GM18870 (cell line): ENCODE measurements around the gene KCNQ1.

Experiments used
- ATAC-seq: cut with Tn5 transposase; IDR thresholded peaks from one replicate; pipeline ENCODE4 v1.9.1; 2021; ENCODE audit warnings: moderate library complexity; ENCODE audit not compliant: unreplicated experiment

Gene KCNQ1

DNA sequence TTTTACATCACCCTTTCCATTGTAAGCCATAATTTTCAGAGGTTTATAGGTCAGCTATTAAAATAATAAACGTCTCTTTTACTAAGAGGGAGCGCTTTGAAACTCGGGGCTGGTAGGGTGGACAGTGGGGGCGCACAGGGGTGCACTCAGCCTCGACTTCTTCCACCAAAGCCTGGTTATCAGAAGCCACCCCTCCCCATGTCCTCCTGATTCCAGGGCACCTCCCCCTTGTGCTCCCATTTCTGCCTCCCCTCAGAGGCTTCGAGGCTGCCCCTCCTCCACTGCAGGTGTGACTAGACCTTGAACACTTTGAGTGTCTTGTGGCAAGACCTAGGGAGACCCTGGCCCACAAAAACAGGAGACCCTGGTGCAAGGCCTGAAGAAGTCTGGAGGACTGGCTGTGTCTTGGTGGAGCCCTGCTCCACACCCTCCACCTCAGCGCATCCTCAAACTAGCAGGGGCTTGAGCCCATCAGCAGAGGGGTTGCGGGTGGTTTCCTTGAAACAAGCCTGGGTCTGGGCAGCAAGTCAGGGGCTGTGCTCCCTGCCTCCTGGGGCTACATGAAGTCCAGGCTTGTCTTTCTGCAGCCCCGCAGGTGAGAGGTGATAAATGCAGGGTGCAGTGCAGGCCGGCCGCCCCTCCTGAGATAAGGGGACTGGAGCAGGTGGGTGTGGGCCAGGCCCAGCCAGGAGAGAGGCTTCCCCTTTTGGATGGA lies 437.7 kb downstream of the KCNQ1 start:
- no peak for ATAC-seq

DNA sequence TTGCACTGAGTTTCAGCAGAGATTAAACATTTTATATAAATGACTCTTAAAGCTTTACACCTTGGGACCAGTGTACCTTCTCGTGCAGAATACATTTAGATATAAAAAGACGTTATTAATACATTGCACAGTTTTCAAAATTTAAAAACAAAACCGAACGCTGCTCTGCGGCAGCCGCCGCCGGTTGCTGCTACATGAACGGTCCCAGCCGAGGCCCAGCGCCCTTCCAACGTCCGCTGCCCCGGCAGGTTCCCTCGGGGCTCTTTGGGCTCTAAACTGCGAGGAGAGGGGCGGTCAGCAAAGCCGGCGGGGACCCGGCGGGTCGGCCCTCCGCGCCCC lies 438.8 kb downstream of the KCNQ1 start:
- ATAC-seq: no peak

DNA sequence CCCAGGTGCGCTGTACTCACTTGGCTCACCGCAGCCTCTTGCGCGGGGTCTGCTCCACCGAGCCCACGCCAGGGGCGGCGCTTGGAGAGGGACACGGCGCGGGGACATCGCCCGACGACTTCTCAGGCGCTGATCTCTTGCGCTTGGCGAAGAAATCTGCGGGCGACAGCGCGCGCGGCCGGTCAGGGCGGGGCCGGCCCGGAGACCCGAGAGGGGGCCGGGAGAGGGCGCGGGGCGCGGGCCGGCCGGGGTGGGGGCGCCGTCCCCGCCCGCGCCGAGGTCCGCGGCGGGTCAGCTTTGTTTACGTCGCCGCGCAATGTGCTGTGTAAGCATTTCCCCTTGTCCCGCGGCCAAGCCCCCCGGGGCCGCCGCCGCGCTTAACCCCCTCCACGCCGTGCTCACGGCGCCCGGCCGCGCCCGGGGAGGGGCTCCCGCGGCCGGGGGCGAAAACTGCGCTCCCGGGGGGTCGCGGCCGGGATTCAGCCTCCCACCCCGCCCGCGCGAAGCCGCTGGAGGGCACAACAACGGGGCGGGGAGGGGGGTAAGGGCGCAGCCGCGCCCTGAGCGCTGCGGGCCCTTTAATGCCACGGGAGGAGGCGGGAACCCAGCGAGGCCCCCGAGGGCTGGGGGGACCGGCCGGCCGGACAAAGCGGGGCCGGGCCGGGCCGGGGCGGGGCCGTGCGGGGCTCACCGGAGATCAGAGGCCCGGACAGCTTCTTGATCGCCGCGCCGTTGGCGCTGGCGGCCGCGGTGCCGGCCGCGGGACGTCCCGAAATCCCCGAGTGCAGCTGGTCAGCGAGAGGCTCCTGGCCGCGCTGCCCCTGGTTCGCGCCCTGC lies 439.4 kb downstream of the KCNQ1 start:
- no peak for ATAC-seq

DNA sequence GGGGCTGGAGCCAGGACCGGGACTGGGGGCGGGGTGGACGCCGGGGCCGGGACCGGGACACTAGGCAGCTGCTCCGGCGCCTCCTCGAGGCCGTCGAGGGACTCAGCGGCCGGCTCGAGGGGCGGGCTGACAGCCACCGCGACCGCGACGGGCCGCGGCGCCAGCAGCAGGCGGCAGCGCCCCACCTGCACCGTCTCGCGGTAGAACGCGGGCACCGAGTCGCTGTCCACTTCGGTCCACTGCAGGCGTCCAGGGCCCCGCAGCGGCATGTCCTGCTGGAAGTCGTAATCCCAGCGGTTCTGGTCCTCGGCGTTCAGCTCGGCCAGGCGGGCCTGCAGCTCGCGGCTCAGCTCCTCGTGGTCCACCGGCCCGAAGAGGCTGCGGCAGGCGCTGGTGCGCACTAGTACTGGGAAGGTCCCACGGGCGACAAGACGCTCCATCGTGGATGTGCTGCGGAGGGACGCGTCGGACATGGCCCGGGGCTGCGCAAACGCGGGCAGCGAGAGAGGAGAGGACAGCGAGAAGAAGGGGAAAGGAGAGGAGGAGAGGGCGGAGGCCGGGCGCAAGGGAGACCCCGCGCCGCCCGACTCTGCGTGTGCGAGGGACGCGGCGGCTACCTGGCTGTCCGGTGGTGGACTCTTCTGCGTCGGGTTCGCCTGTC lies 440.3 kb downstream of the KCNQ1 start:
- no peak for ATAC-seq

DNA sequence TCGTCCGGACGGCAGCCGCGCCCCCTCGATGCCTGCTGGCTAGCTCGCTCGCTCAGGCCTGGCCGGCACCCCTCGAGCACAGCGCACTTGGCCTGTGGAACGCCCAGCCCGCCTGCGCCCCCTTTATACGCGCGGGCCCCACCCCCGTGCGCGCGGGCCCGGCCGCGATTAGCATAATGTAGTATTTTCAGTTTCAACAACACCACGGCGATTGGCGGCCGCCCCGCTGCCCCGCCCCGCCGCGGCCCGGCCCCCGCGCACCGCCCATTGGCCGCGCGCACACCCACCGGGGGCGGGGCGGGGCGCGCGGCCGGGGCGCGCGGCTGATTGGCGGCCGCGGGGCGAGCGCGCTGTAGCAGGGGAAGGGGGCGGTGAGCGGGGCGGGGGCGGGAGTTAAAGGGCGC lies 440.9 kb downstream of the KCNQ1 start, which contains the start of gene CDKN1C:
TSS of gene CDKN1C (minus strand) at position 98 of the 404 bp plus-strand sequence. CDS start 319 bp downstream, outside the sequence.
- ATAC-seq: peak; percentile 57

DNA sequence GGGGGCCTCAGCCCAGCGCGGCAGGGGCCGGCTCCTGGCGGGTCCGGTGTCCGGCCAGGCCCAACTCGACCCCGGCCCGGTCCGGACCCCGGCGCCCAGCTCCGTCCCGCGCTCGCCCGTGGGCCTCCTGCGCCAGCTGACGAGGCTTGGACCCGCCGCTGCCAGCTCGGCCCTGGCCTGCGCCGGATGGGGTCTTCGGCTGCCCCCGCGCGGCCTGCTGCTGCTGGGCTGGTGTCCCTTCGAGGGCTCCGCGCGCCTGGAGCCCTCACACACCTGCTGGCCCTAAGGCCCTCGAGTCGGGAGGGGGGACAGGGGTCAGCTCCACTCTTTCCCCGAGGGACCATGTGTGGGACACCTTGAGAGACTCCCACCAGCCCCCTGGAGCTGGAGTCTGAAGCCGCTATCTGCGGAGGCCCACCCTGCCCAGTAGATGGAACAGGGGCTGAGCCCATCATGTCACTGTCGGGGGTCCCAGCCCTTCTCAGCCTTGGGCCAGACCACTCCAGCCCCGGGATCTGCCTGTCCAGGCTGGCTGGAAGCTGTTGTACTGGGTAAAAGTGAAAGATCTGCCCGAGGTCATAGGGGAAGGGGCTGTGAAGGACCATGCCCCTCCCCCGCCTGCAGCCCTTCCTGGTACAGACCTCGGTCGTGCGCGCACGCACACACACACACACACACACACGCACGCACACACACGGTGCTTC lies 441.5 kb downstream of the KCNQ1 start:
- no peak for ATAC-seq

DNA sequence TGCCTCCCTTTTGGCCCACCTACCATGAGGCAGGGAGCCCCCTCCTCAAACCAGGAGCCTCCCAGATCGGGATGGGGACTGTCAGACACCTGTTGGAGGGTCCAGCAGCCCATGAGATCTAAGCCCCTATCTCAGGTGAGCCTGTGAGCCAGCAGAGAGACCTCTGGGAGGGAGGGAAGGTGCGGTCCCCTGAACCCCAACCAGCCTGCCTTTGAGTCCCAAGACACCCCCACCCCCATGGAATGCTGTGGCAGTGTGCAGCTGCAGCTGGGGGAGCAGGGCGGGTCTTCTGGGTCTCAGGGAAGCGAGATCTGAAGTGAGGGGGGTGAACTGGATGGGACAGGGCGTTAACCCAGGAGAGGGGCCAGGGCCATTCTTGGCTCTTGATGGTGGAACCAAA lies 442.1 kb downstream of the KCNQ1 start:
- ATAC-seq: no peak

DNA sequence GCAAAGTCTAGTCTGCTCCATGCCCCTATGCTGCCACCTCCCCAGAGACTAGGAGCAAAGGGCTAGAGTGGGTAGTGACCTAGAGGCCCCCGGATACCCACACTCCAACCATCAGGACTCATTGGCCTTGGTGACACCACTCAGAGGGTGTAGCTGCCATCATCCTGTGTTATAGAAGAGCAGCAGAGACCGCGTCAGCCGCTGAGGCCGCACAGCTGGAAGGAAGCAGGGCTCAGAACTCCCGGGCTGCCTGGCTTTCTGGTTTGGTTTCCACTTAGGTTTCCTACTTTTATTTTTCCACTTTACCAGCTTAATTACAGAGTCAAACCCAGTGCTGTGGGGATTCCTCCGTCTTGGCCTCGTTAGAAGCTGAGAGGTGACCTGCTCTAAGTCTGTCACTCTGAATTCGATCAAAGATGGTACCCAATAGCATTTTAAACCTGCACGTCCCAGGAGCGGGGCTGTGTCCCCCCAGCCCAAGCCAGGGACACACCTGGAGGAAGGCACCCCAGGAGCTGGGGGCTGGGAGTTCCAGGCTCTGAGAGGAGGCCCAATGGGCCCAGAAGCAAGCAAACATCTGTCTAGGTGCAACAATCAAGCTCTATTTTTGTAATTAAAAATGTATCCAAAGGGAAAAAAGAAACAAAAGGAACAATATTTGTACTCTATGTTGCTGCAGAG lies 442.8 kb downstream of the KCNQ1 start:
- ATAC-seq: no peak

DNA sequence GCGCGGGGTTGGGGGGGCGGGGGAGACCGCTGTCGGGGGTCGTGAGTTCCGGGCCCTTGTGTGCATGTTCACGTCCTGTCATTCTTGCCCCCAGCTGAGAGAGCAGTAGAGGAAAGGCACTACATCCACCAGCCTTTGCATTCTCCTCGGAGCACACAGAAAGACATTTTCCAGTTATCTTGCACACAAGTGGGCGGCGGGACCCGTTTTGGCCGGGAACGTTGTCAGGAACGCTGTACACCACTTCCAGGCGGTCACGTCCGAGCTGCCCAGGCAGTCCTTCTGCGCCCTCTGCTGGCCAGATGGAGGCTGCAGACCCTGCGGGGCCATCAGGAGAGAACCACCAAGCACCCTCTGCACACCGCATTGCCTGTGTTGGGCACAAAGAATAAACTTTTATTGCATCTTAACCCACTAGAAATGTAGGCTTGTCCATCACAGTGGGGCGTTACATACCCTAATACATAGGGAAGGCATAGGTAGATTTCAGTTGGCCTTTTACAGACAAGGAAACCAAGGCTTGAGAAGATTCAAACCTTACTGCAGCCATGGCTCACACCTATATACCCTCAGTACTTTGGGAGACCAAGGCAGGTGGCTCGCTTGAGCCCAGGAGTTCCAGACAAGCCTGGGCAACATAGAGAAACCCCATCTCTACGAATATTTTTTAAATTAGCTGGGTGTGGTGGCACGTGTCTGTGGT lies 443.6 kb downstream of the KCNQ1 start:
- ATAC-seq: no peak

DNA sequence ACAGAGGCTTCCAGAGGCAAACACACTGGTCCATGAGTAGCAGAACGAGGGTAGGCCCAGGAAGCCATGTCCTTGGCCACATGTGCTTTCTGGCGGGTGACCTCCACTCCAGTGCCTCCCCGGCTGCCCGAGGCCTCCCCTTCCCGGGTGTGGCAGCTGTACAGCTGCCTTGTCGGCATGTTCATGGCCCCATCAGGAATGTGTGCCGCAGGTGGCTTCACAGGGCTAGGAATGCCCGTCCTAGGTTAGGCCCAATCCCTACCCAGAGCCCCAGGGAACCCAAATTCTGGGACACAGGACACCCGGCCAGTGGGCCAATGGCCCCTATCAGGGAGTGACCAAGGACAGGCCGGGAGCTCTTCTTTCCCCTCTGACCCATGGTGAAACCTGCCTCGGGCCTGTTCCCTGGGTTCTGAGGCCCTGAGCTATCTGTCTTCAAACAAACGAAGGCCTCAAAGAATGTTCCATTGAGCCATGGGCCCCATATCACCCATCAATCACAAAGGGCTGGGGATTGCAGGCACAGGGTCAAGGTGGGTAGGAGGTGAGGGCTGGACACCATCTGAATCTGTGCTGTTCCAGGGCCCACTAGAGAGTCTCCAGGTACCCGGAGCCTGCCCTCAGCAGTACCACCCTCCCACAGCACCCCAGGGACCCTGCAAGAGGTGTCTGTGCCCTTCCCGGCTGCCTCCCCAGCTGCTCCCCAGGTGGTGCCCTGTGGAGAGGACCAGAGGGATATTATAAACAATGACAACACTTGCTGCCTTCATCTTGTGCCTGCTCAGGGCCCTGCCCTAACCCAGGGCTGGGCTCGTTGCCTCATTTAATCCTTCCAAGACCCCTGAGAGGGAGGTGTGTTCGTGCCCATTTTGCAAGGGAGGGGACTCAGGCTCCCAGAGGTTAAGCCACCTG lies 444.8 kb downstream of the KCNQ1 start:
- no peak for ATAC-seq

DNA sequence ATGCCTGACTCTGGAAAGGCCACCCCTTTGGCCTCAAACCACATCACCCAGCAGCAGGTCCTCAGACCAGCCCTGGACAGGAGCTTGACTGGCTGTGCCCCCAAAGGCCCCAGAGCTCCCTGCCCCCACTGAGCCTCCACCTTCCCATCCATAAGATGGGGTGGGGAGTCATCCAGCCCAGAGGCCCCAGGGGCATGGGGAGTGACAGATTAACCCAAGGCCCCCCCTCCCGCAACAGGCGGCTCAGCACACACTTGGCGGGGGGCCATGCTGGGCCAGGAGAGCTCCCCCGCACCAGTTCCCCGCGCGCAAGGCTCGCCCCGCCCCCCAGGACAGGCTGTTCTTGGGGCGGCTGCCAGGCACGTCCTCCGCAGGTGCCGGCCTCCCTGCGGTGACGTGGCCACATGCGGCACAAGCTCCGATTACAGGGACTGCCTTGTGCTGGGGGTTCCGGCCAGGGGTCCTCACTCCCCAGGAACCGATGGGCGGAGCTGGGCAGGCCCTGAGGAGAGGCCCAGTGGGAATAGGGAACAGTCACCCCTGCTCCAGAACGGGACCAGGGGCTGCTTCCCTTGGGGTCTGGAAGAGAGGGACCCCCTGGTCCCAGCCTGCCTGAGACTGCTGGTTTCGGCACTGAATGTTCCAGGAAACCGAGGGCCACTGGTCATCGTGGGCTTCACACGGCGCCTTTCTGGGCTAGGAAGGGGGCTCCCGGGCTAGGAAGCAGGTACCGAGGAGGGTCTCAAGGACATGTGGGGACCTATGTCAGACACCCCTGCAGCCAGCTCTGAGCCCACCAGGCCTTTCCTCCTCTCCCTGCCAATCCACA lies 445.9 kb downstream of the KCNQ1 start:
- ATAC-seq: no peak

DNA sequence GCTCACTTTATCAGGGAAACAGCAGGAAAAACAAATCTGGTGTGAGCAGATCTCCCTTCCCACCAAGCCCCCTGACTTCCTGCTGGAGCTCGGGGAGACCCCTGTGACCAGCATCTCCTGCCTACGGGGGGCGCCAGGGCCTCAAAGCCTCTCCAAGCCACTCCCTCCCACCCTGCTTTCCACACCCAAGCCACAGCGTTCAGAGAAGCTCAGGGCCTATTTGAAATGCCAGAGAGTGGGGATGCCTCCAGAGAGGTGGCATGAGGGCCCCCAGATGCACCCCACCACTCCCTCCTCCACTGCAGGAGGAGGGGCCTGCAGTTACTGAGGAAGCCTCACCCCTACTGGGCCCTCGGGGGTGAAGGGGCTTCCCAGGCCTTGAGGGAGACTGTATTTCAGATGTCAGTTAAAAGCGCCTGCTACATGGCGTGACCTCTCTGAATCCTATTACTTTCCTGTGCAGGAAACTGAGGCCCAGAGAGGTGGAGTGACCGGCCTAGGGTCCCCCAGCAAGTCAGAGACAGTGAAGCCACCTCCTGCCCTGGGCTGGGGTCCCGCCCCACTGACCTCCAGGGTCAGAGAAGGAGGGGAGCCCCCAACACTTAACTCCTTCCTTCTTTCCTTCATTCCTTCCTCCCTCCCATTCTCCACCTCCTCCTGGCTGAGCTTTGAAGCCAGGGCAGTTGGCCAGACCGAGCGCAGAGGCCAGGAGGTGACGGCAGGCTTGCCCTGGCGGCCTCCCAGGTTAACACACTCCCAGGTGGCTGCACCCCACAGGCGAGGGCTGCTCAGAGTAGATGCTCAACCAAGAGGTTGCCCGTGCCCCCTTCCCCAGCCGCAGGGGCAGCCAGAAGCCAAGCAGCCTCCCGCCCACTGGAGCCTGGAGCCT lies 446.8 kb downstream of the KCNQ1 start:
- ATAC-seq: no peak

DNA sequence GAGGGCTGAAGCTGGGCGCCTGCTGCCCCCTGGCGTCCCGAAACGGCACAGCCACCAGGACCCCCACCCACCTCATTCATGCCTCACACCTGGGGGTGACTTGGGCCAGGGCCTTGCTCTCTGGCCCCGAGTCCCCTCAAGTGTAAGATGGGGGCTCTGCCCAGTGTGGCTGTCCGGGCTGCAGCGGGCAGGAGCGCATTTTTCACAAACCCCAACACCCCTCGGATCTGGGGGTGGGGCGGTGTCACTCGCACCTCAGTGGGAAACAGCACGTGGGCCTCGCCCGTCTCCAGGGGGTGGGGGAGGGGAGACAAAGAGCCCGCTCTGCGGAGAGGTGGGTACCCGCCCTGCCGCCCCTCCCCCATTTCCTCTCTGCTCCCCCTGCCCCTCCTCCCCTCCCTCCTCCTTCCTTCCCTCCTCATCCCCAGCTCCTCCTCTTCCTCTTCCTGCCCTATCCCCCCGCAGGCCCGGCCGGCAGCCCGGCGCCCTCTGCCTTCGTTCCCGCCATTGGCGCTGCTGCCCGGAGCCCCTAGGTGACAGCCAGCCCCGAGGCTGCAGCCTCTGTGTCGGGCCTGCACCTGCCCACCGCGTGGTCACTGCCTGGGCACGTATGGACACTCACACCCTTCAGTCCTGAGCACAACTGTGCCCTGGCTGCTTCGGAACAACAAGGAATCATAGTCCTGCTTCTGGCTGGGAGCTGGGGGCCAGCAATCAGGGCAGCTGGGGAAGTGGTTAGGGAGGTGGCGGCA lies 447.6 kb downstream of the KCNQ1 start:
- no peak for ATAC-seq

DNA sequence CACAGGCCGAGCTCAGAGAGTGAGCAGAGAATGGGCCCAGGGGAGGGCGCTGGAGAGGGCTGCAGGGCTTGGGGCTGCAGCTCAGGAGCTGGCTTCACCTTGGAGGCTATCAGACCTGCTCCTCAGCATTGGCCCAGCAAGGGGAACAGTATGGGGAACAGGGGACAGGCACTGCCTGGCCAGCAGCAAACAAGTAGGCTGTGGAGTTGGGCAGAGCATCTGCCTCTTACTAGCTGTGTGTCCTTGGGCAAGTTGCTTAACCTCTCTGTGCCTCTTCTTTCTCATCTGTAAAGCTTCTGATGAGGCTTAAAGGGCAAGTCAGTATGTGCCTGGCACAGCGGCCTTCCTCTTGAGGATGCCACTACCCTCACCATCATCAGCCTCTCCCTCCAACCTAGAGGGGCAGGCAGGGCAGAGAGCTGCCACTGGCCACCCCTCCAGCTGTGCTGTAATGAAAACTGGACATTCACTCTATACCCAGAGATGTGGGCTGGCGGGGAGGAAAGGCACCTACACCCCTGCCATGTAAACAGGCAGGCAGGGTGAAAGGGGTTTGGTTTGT lies 448.2 kb downstream of the KCNQ1 start:
- ATAC-seq: no peak

DNA sequence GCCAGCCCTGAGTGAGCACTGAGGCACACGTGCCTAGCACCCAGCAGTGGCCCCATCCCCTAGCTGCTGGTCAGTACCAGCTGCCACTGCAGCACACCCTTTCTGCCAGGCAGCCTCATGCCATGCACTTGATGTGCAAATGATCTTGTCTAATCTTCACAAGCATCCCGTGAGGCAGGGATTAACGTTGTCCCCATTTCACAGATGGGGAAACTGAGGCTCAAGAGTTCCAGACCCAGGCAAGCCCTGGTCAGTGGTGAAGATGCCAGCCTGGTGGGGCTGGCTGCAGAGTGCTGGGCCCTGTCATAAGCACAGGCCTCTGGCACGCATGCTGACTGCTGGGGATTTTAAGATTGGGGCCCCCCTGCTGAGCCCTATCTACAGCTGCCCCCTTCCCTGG lies 449.1 kb downstream of the KCNQ1 start:
- no peak for ATAC-seq

DNA sequence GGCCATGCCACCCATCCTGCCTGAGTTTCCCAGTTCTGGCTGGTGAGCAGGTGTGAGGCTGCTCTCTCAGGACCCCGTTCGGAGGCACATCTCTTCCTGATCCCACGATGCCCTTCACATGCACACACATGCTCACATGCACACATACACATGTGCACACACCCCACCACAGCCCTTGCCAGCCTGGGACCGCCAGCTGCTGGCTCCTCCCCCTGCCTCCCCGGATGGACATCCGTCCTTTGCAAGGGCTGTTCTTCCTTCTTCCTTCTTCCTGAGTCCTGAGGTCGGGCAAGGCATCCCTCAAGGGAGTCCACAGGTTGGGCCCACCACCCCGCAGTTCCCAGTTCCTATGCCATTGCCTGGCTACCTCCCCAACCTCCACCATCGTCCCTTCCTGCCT lies 451.2 kb downstream of the KCNQ1 start:
- ATAC-seq: no peak
